GM21447 (cell line): ENCODE results near the gene LIN7B.
"Not testable (repeated sequence)": the region's sequence is repeated elsewhere in the genome, so short reads cannot be mapped to it uniquely, and the experiment has no call there.

Source experiments
- ATAC-seq: cut with Tn5 transposase; IDR thresholded peaks from one replicate; pipeline ENCODE4 v1.9.1; 2021; ENCODE audit not compliant: unreplicated experiment

Gene LIN7B, protein sequence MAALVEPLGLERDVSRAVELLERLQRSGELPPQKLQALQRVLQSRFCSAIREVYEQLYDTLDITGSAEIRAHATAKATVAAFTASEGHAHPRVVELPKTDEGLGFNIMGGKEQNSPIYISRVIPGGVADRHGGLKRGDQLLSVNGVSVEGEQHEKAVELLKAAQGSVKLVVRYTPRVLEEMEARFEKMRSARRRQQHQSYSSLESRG

DNA sequence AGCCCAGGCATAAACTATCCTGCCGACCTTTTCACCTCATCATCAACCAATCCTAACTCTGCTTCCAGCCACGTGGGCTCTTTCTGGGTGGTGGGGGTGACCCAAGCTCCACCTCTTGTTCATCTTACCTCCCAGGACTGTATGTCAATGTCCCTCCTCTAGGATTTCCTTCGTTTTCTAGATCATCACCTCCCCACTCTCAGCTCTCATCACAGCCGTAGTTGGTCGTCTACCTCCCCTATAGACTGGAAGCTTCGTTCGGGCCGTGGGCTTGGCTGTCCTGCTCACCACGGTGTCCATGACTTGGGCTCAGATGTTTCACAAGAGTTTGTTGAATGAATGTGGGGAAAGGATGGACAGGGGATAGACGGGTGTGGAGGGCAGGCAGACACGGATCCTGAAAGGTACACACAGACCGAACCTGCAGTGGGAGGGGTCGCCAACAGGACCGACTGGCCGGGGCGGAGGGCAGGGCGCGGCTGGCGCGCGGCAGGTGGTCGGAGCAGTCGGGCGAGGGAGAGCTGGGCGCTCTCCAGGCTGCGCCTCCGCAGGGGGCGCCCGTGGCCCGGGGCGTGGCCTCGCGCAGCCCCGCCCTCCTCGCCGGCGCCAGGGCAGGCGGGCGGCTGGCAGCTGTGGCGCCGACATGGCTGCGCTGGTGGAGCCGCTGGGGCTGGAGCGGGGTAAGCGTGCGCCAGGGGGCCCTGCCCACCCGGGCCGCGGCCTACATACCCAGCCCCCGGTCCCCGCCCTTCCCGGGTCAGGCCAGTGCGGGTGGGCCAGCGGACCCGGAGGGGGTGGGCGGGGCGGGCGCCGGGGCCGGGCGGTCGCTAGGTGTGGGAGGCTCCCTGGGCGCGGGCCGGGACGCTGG, at the start of gene LIN7B:
TSS of gene LIN7B (plus strand) at position 609 of the 868 bp plus-strand sequence. CDS start at position 644, 35 bp downstream.
- ATAC-seq = peak; percentile 46

DNA sequence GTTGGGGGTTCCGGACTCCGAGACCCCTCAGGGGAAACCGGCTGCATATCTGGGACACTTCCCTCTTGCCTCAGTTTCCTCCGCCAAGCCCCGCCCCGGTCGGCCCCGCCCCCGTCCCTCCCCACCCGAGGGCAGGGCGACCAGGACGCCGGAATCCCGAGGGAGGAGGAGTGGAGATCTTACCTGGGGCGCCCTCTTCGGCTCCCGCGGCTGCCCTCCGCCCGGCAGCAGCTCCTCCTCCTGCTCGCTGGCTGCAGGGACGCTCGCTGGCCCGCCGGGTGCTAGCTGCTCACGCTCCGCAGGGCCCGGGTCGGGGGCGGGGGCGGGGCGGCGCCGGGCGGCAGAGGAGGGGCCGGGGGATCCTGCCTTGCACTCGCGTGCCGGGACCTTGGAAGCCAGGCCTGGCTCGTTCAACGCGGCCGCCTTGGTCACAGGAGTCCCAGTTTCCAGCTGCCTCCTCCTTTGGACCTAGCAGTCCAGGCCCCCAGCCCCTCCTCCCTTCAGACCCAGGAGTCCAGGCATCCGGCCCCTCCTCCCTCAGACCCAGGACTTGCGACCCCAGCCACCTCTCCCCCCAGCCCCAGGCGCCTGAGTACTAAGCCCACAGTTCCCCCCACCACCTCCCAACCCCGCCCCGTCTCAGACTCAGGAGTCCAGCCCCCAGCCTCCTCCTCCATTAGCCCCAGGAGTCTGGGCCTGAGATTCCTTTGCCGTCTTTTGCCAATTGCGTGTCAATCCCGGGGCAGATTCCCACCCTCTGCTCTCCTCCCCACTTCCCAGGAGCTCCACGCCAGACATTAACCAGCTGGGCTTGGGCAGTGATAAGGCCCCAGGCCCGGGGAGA, 49.2 kb upstream of the LIN7B start, which contains the start of gene NTF4:
TSS of gene NTF4 (minus strand) at position 51 of the 844 bp plus-strand sequence. CDS start 2,821 bp downstream, outside the sequence.
- ATAC-seq = no peak

DNA sequence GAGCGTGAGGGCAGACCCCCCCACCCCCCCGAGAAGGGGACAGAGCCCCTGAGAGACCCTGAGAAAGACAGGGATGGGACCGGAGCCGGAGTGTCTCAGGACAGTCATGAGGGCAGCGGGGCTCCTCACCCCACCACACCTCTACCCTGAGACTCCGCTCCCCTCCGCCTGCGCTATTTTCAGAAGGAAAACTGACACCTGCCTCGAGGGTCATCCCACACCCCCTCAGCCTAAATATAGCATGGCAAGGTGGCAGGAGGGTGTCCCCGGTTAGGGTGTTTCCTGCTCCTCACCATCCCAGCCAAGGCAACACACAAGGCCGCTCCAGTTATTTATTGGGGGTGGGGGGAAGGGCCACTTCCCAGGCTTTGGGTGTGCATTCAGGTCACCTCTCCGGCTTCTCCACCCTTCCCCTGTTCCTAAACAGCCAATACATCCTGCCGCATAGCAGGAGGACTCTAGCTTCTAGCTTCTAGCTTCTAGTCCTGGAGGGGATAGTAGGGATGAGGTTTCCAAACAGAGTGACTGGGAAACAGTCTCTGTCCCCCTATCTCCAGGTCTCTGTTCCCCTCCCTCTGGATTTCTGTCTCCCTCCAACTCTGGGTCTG, 48.2 kb upstream of the LIN7B start:
- ATAC-seq = no peak

DNA sequence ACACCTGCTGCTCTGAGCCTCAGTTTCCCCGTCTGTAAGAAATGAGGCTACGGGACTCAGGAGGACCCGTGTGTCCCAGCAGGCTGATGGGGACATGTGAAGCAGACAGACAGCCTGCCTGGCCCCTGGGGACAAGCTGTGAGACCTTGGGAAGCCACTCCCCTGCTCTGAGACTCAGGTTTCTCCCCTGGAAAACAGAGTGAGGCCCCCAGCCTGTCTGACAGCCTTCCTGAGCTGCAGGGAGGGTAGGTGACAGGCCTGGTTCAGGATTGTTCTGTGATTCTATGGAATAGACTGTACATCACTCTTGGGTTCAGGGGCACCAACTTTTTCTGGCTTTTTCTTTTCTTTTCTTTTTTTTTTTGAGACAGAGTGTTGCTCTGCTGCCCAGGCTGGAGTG, 46.6 kb upstream of the LIN7B start:
- ATAC-seq = no peak

DNA sequence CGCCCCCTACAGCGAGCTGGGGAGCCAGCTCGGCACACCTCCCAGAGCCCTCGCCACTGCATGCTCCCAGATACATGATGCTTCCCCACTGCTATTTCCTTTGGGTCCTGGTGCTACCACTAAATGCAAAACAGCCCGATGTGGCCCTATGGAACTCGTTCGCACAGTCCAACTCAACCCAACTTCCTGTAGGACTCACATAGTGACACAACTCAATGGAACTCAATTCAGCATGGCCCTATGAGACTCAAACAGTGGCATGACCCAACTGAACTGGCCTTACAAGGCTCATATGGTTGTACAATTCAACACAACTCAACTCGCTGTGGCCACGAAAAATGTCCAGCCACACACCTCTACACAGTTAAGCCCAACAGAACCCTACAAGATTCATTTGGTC, 45.1 kb upstream of the LIN7B start:
- no peak for ATAC-seq

DNA sequence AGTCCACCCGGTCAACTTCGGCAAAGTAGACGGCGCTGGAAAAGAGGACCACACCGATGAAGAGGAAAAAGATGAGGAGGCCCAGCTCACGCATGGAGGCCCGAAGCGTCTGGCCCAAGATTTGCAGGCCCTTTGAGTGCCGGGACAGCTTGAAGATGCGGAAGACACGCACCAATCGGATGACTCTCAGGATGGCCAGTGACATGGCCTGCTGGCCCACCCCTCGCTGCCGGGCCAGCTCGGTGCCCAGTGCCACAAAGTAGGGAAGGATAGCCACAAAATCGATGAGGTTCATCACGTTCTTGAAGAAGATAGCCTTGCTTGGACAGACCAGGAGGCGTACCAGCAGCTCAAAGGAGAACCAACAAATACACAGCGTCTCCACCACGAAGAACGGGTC, 43.8 kb upstream of the LIN7B start:
- ATAC-seq = no peak

DNA sequence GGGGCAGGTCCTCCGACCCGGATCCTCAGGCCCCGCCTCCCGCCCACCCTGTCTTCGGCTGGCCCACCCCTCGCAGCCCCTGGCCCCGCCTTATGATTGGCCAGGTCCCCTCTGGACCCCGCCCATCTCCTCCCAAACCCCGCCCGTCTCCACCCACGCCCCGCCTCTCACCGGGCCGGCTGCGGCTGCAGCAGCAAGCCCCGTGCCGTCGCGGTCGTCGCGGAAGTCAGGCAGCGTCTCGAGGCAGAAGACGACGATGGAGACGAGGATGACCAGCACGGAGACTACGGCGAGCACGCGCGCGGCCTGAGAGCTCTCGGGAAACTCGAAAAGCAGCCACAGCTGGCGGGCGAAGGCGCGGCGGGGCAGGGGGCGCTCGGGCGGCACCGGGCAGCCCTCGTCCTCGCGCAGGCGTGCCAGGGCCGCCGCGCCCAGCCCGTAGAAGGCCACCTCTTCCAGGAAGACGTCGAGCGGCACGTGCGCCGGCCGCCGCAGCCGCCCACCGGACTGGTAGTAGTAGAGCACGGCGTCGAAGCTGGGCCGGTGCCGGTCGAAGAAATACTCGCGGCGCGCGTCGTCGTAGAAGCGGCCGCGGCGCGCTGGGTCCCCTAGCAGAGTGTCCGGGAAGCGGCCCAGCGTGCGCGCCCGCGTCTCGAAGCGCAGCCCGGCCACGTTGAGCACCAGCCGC, 42.2 kb upstream of the LIN7B start:
- no peak for ATAC-seq

DNA sequence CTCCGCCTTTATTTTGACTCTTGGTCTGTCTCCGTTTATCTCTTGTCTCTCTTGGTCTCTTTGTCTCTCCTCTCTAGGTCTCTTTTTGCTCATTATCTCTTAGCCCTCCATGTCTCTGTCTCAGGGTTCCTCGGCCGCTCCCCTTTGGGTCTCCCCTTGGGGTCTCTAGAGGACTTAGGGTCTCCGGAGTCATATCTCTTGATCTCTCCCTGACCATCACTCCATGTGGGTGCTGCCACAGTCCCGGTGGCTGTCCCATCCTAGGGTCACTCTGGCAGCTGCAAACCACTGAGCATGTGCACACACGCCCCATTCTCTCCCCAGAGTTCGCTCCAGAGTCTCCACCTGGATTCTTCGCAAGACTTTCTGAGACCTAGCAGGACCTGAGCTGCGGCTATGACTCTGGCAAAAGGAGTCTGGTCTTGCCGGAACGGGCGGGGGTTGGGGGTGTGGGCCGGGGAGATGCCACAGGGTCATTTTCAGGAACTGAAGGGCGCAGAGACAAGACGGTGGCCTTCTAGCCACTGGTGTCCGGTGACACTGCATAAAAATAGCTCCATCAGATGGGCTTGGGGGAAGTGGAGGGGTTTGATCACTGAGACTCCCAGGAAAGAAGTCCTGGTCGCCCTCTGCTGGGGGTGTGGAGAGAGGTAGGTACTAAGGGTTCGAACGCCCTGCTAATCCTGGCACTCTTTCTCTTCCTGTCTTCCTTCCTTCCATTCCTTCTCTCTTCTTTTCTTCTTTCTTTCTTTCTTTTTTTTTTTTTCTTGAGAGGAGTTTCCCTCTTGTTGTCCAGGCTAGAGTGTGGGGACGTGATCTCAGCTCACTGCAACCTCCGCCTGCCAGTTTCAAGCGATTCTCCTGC, 40.4 kb upstream of the LIN7B start:
- ATAC-seq = no peak

DNA sequence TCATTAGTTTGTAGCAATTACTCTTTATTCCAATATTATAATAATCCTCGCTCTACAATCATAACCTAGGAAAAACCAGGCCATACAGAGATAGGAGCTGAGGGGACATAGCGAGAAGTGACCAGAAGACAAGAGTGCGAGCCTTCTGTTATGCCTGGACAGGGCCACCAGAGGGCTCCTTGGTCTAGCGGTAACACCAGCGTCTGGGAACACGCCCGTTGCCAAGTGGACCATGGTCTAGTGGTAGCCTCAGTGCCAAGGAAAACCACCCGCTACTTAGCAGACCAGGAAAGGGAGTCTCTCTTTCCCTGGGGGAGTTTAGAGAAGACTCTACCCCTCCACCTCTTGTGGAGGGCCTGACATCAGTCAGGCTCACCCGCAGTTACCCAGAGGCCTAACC, 39.3 kb upstream of the LIN7B start:
- ATAC-seq = not testable (repeated sequence)

DNA sequence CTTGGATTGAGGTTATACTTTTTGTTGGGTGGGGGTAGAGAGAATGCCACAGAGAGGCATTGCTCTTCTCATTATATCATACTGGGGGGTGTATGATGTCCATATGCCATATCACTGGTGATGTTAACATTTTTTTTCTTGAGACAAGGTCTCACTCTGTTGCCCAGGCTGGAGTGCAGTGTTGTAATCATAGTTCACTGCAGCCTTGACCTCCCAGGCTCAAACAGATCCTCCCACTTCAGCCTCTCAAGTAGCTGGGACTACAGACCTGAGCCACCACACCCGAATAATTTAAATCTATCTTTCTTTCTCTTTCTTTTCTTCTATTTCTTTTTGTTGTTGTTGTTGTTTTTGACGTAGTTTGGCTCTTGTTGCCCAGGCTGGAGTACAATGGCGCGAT, 33.8 kb upstream of the LIN7B start:
- ATAC-seq = no peak

DNA sequence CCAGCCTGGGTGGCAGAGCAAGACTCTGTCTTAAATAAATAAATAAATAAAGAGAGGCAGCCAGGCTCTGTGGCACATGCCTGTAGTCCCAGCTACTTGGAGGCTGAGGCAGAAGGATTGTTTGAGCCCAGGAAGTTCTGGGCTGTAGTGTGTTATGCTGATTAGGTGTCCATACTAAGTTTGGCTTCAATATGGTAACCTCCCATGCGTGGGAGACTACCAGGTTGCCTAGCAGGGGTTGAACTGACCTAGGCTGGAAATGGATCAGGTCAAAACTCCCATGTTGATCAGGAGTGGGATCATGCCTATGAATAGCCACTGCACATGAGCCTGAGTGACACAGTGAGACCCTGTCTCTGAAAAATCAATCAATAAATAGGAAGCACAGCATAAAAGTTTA, 32.9 kb upstream of the LIN7B start:
- no peak for ATAC-seq

DNA sequence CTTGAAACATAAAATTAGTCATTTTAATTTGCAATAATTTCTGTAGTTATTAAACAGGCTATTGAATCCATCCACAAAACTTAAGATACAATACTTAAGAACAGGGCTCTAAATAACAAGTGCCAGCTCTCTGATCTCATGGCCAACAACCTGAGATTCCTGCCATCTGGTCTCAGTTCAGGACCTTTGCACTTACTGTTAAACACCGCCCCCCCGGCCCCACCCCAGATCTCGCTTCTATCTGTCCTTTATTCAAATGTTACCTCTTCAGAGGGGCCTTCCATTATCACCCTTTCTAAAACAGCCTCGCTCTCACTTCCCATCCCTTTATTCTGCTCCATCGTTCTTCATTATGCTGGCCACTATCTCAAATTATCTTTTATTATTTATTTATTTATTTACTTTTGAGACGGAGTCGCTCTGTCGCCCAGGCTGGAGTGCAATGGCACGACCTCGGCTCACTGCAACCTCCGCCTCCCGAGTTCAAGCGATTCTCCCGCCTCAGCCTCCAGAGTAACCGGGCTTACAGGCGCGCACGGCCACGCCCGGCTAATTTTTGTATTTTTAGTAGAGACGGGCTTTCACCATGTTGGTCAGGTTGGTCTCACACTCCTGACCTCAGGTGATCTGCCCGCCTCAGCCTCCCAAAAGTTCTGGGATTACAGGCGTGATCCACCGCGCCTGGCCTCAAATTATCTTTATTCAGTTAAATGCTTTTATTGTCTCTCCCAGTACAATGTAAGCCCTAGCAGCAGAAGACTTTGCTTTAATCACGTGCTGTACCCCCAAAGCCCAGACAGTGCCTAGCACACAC, 29.8 kb upstream of the LIN7B start:
- ATAC-seq = no peak

DNA sequence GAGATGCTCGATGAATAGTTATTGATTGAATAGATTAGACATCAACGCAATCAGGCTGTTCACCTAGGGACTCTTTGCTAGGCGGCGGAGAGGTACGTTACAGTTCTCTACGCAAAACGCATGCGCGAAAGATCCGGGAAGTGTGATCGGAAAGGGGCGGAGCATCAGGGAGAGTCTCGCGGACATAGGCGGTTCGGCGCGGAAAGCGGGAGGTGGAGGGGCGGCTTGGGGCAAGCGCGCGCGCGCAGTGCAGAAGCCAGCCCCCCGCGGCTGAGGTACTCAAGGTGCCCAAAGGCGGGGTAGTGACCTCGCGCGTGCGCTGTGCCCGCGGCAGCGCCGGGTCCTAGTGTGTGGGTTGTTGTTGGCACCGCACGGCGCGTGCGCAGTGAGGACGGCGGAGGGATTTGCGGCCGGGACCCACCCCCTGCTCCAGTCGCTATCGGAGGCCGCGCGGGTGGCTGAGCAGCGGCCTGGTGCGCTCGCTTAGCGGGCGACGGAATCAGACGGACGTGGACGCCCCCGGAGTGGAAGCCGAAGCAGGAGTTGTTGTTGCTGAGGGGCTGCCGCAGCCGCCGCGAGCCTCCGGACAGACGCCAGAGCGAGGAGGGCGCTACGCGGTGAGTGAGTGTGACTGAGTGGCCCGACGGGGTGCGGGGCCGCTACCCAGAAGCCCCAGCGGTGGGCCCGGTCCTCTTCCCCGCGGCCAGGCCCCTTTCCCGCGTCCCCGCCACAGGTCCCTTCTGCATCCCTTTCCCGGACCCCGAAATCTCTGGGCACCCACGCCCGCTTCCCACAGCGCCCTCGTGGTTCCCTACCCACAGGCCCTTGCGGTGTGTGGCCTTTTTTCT, 28.9 kb upstream of the LIN7B start, which contains the start of gene SNRNP70:
TSS of gene SNRNP70 (plus strand) at position 432 of the 848 bp plus-strand sequence. CDS start 964 bp downstream, outside the sequence.
- ATAC-seq = peak; percentile 86

DNA sequence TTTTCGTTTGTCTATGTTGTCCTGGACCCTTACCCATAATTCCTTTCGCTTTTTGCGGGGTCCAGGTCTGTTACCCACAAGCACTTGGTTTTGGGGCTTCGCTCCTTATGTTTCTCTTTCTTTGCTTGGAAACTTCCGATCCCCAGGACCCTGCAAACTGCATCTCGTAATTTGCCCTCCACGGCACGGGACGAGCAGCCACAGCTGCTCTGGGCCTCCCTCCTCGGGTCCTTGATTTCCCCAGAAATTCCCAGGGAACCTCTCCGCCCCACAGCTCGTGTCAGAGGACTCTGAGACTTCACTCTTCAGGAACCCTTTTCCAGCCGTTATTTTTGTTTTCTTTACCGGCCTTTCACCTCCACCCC, 28.3 kb upstream of the LIN7B start:
- no peak for ATAC-seq

DNA sequence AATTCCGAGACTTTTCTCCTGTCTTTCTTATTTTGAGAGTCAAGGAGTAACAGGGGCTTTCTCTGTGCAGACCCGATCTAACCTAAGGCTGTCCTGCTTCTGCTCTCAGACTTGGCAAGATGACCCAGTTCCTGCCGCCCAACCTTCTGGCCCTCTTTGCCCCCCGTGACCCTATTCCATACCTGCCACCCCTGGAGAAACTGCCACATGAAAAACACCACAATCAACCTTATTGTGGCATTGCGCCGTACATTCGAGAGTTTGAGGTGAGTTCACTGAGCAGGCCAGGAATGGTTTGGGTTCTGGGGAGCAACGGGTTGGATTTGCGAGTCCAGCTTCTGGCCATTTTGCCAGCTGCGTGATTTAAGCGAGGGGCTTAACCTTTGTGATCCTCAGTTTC, 27.9 kb upstream of the LIN7B start:
- no peak for ATAC-seq

DNA sequence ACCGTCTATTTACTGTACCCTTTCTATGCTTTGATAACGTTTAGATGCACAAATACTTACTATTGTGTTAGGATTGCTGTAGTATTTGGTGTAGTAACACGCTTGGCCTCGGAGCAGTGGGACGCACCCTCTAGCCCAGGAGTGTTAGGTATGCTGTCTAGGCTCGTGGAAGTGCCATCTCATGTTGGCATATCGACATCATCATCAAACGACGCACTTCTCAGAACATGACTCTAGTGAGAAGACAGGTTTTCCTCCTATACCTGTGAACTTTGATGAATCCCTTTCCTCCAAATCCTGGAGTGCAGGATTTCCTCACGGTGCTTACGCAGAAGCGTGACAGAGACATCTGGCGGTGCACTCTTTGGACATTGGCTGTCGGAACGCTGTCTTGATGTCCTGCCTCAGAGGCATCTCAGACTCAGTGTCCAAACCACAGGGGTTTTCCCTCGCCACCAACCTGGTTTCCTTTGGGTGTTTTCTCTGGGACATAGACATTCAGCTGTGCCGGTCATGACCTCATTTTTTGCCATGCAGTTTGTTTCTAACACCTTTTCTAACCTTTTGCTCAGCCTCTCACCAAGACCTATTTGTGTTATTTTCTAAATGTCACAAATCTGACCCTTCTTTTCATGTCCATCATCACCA, 22.7 kb upstream of the LIN7B start:
- ATAC-seq = no peak

DNA sequence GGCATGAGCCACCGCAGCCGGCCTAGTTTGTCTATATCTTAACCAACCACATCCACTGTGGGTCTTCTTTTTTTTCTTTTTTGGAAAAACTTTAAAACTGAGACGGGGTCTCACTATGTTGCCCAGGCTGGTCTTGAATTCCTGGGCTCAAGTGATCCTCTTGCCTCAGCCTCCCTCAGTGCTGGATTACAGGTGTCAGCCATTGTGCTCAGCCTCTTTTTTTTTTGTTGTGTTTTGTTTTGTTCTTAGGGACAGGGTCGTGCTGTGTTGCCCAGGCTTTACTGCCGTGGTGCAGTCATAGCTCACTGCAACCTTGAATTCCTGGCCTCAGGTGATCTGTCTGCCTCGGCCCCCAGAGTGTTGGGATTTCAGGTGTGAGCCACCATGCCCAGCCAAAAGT, 21.5 kb upstream of the LIN7B start:
- no peak for ATAC-seq
